SU-DHL-6 (cell line): ENCODE measurements around the gene DDX5.

Source experiments
- CTCF ChIP-seq: fragments of 200-600 bp; sonication (generic); IDR thresholded peaks from one replicate; pipeline ENCODE4 v1.5.1; 2017; ENCODE audit warnings: antibody characterized with exemption, mild to moderate bottlenecking, low read length, moderate library complexity; ENCODE audit not compliant: insufficient read depth, poor library complexity, severe bottlenecking
- EZH2phosphoT487 ChIP-seq: fragments of 200-600 bp; sonication (generic), shearing (Covaris generic); conservative IDR thresholded peaks from 2 replicates; pipeline ENCODE4 v1.6.1; 2018; ENCODE audit warnings: mild to moderate bottlenecking, antibody characterized with exemption, low read length, moderate library complexity, mixed read lengths

GRCh38 chr17:64555281-64555680, 49.2 kb upstream of the DDX5 start:
- TF ChIP-seq CTCF (no peak), EZH2phosphoT487 (no peak)
